Heart left ventricle (tissue), 13 donors: ENCODE measurements around the gene KCNMB4.

Experiments used
- POLR2A ChIP-seq, 2 donors: fragments of 450-650 bp; IDR thresholded peaks; one replicate each; pipeline ENCODE4 v1.6.1; 2017; ENCODE audit warnings: antibody characterized with exemption in 2 of 2, mild to moderate bottlenecking in 2 of 2, moderate library complexity in 2 of 2
- TF ChIP-seq, protein P1 (sequence below), 12 donors: fragments of 200-600 bp; sonication (generic) in 4 of 12; IDR thresholded peaks; one replicate each; pipeline versions ENCODE4 v1.5.0 to v1.8.0; 2018 to 2022; ENCODE audit warnings: antibody characterized with exemption in 12 of 12, mild to moderate bottlenecking in 5 of 12
- donor health status: ischemic (EF 13 %, LVEDD 7.1; RV severe dilation, severe dysfunction).
- donor health status: DM: no; HTN: yes; CAD: no.
- donor health status: DM: no; HTN: no; CAD: no.
- donor health status: ischemic (EF 25% LVEDD 6.9; RV normal size, moderate dysfunction).
- donor health status: ischemic (EF 25% LVEDD 5.7; RV mildly dilated, moderate dysfunction).
- donor health status: ischemic (EF 35%, LVEDD 5.7; RV mildly dilated, moderate dysfunction).
- donor health status: nonischemic (EF 11% LVEDD 7.7; RV severe dilation, severe dysfunction).
- donor health status: DM: yes; HTN: yes; CAD: no.
- donor health status: PGD.
- donor health status: ischemic (EF 29% LVEDD 5.4; RV normal size, mild dysfunction).
- donor health status: nonischemic (EF 23%, LVEDD 6.1; RV moderate dilation, normal function).

DNA sequence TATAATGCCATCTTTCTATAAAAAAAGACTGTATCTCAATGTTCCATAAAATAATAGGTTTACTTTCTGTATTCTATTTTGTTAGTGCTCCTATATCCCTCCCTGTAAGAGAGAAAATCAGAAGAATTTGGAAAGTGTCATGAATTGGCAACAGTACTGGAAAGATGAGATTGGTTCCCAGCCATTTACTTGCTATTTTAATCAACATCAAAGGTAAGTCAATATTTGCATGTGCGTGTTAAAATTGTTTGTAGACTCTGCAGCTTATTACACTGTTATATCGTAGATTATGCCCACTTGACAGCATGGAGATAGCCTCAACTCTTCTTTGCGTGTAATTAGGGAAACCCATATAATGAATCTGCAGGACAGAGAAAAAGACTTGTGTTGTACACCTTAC lies 34.0 kb downstream of the KCNMB4 start:
- TF ChIP-seq, protein P1, sequence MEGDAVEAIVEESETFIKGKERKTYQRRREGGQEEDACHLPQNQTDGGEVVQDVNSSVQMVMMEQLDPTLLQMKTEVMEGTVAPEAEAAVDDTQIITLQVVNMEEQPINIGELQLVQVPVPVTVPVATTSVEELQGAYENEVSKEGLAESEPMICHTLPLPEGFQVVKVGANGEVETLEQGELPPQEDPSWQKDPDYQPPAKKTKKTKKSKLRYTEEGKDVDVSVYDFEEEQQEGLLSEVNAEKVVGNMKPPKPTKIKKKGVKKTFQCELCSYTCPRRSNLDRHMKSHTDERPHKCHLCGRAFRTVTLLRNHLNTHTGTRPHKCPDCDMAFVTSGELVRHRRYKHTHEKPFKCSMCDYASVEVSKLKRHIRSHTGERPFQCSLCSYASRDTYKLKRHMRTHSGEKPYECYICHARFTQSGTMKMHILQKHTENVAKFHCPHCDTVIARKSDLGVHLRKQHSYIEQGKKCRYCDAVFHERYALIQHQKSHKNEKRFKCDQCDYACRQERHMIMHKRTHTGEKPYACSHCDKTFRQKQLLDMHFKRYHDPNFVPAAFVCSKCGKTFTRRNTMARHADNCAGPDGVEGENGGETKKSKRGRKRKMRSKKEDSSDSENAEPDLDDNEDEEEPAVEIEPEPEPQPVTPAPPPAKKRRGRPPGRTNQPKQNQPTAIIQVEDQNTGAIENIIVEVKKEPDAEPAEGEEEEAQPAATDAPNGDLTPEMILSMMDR (IDR thresholded peaks at IDR 0.05), result no peak
- no peak for TF ChIP-seq POLR2A (IDR thresholded peaks at IDR 0.05)
